Upper lobe of left lung (tissue), 6 donors: ENCODE results near the gene STXBP6. TPM values are rescaled to one million over a fixed set of nuclear protein-coding genes. Genes with fewer than 3 reads are reported as not detected.

Experiments
- ATAC-seq, 2 donors: fragments of 200-7000 bp; cut with Tn5 transposase; one replicate each; pipeline ENCODE4 v1.9.1; 2022; ENCODE audit warnings: mild to moderate bottlenecking in 2 of 2, moderate library complexity in 2 of 2; ENCODE audit not compliant: low FRiP score in 2 of 2
- DNase-seq, 2 donors: peaks; one replicate each; pipeline ENCODE4 v3.0.0-alpha.2; 2019 to 2020
- H3K27ac ChIP-seq, 4 donors: fragments of 200-600 bp; sonication (generic); one replicate each; pipeline ENCODE4 v1.5.1; 2016 to 2019
- H3K27me3 ChIP-seq, 4 donors: fragments of 200-600 bp; sonication (generic); one replicate each; pipeline ENCODE4 v1.5.1; 2017 to 2019
- H3K36me3 ChIP-seq, 4 donors: fragments of 200-600 bp; sonication (generic); one replicate each; pipeline ENCODE4 v1.5.1; 2016 to 2019
- H3K4me1 ChIP-seq, 4 donors: fragments of 200-600 bp; sonication (generic); one replicate each; pipeline ENCODE4 v1.5.1; 2018 to 2019
- H3K4me3 ChIP-seq, 4 donors: fragments of 200-600 bp; sonication (generic); one replicate each; pipeline ENCODE4 v1.5.1; 2017 to 2019; ENCODE audit warnings: mild to moderate bottlenecking in 2 of 4, moderate library complexity in 1 of 4
- H3K9me3 ChIP-seq, 4 donors: fragments of 200-600 bp; sonication (generic); one replicate each; pipeline ENCODE4 v1.5.1; 2018 to 2019
- CTCF ChIP-seq, 6 experiments: fragments of 450-650 bp in 4 of 6; fragments of 200-600 bp in 2 of 6; sonication (generic) in 2 of 6; IDR thresholded peaks; one replicate each; pipeline ENCODE4 v1.5.1; 2016 to 2019; ENCODE audit warnings: antibody characterized with exemption in 6 of 6
- EP300 ChIP-seq, 4 donors: sonication (generic); formaldehyde crosslinking; IDR thresholded peaks; one replicate each; pipeline ENCODE4 v1.5.1; 2017; ENCODE audit warnings: antibody characterized with exemption in 4 of 4, control low read depth in 2 of 4
- POLR2A ChIP-seq, 4 donors: fragments of 450-650 bp; IDR thresholded peaks; one replicate each; pipeline ENCODE4 v1.5.1; 2016 to 2017; ENCODE audit warnings: antibody characterized with exemption in 4 of 4, mild to moderate bottlenecking in 2 of 4
- POLR2AphosphoS5 ChIP-seq, 2 donors: sonication (generic); formaldehyde crosslinking; IDR thresholded peaks; one replicate each; pipeline ENCODE4 v1.5.1; 2017; ENCODE audit warnings: antibody characterized with exemption in 2 of 2
- WGBS, 2 donors: methylation state at CpG; one replicate each; pipeline ENCODE4 v1.1.5; 2017 to 2018; 5-methylcytosine and 5-hydroxymethylcytosine counted together
- total RNA-seq, 6 donors: library from RNA; depleted of rRNA in 4 of 6; stranded (reverse); fragments of >200 nt in 4 of 6; gene quantifications; one replicate each; pipeline versions ENCODE4 v1.1.0 to v1.2.1, GENCODE V29; 2016 to 2021
- donor health status: DM: no; HTN: no; CAD: no; lungs with moderate emphysema.
- donor health status: DM: no; HTN: yes; CAD: no; lungs with severe emphysema.

STXBP6 gene
- total RNA-seq, 6 donors from 2014 or later, result 13.6 to 38.3 (median 23.7) TPM

GRCh38 chr14:25007832-25008231 lies 42.1 kb downstream of the STXBP6 start:
- ATAC-seq (no peak), DNase-seq (no peak)
- Histone ChIP-seq H3K4me3 (peak overlapping the region in 1 of 4 donors; percentile 40), H3K36me3 (no peaks in the 10 kb centered on the region), H3K27ac (peak overlapping the region; percentile 65 to 85 (median 70)), H3K4me1 (peaks cover 9 to 24% (median 13%) of the 10 kb centered on the region in 4 donors), H3K27me3 (no peaks in the 10 kb centered on the region), H3K9me3 (no peaks in the 10 kb centered on the region)
- TF ChIP-seq CTCF (IDR thresholded peaks at IDR 0.05), result no peak
- no peak for TF ChIP-seq EP300 (IDR thresholded peaks at IDR 0.05)
- no peak for TF ChIP-seq POLR2AphosphoS5 (IDR thresholded peaks at IDR 0.05)
- no peak for TF ChIP-seq POLR2A (IDR thresholded peaks at IDR 0.05)
- WGBS, 2 donors, result 71 to 78% methylated on average over 1 of the region's 1 CpG

- peak overlapping the region; percentile 65 to 85 (median 70) for H3K27ac ChIP-seq
- no peaks in the 10 kb centered on the region for H3K9me3 ChIP-seq
- TF ChIP-seq EP300 (IDR thresholded peaks at IDR 0.05), result peak in 1 of 4 donors; percentile 30
- peak in 1 of 6 experiments; percentile 19 for TF ChIP-seq CTCF (IDR thresholded peaks at IDR 0.05)
- TF ChIP-seq POLR2A (IDR thresholded peaks at IDR 0.05), result no peak
- 46 to 47% methylated on average over 9 of the region's 9 CpGs for WGBS, 2 donors
- ATAC-seq (peak; percentile 52 to 77), DNase-seq (no peak)
- no peaks in the 10 kb centered on the region for H3K27me3 ChIP-seq
- peak overlapping the region in 1 of 4 donors; percentile 40 for H3K4me3 ChIP-seq
- peaks cover 9 to 24% (median 15%) of the 10 kb centered on the region in 4 donors for H3K4me1 ChIP-seq
- no peaks in the 10 kb centered on the region for H3K36me3 ChIP-seq
Observed at GRCh38 chr14:25006961-25007795, 42.8 kb downstream of the STXBP6 start.

GRCh38 chr14:25006031-25006430 lies 43.9 kb downstream of the STXBP6 start:
- Histone ChIP-seq H3K4me1 (peaks cover 10 to 25% (median 21%) of the 10 kb centered on the region in 4 donors), H3K4me3 (no peak overlapping the region), H3K27me3 (no peaks in the 10 kb centered on the region), H3K36me3 (no peaks in the 10 kb centered on the region), H3K27ac (peak overlapping the region in 3 of 4 donors; percentile 34 to 72 (median 54)), H3K9me3 (no peaks in the 10 kb centered on the region)
- 74 to 90% methylated on average over 3 of the region's 3 CpGs for WGBS, 2 donors
- DNase-seq, result no peak
- ATAC-seq, result no peak
- no peak for TF ChIP-seq EP300 (IDR thresholded peaks at IDR 0.05)
- TF ChIP-seq POLR2A (IDR thresholded peaks at IDR 0.05), result no peak
- TF ChIP-seq CTCF (IDR thresholded peaks at IDR 0.05), result no peak
- no peak for TF ChIP-seq POLR2AphosphoS5 (IDR thresholded peaks at IDR 0.05)

- H3K4me3 ChIP-seq, result no peak overlapping the region
- TF ChIP-seq EP300 (IDR thresholded peaks at IDR 0.05) (no peak), CTCF (IDR thresholded peaks at IDR 0.05) (no peak), POLR2AphosphoS5 (IDR thresholded peaks at IDR 0.05) (no peak), POLR2A (IDR thresholded peaks at IDR 0.05) (no peak)
- no peaks in the 10 kb centered on the region for H3K9me3 ChIP-seq
- H3K27me3 ChIP-seq, result no peaks in the 10 kb centered on the region
- ATAC-seq (no peak), DNase-seq (no peak)
- peaks cover 10 to 25% (median 18%) of the 10 kb centered on the region in 4 donors for H3K4me1 ChIP-seq
- WGBS, 2 donors, result 94 to 100% methylated on average over 1 of the region's 1 CpG
- H3K36me3 ChIP-seq, result no peaks in the 10 kb centered on the region
- peak overlapping the region in 2 of 4 donors; percentile 31 to 32 for H3K27ac ChIP-seq
Observed at GRCh38 chr14:25004389-25004809, 45.5 kb downstream of the STXBP6 start.
